Suppressor macrophage treated with lipopolysaccharide for 4 hours (primary cell): ENCODE results near the gene UFSP1.
"Not testable (repeated sequence)": the region's sequence is repeated elsewhere in the genome, so short reads cannot be mapped to it uniquely, and the experiment has no call there.

Experiments
- DNase-seq: peaks from one replicate; pipeline ENCODE4 v3.0.0-alpha.2; 2020

The UFSP1 gene

GRCh38 chr7:100879685-100880261 lies 9.7 kb downstream of the UFSP1 start:
- DNase-seq = no peak

- no peak for DNase-seq
Measured at GRCh38 chr7:100878685-100879084, 10.8 kb downstream of the UFSP1 start.

GRCh38 chr7:100878013-100878412 lies 11.5 kb downstream of the UFSP1 start:
- no peak for DNase-seq

GRCh38 chr7:100875356-100875751 lies 14.2 kb downstream of the UFSP1 start:
- peak; percentile 20 for DNase-seq

GRCh38 chr7:100874577-100875355 lies 14.7 kb downstream of the UFSP1 start, which contains the start of gene SRRT:
SRRT (plus strand) TSS chr7:100875103; CDS start chr7:100875591, 488 bp downstream.
- DNase-seq = peak; percentile 100

GRCh38 chr7:100874300-100874576 lies 15.3 kb downstream of the UFSP1 start:
- DNase-seq = no peak

- no peak for DNase-seq
Measured at GRCh38 chr7:100873599-100874299, 15.8 kb downstream of the UFSP1 start.

GRCh38 chr7:100867776-100868485 lies 21.6 kb downstream of the UFSP1 start:
- no peak for DNase-seq

GRCh38 chr7:100867040-100867775 lies 22.3 kb downstream of the UFSP1 start, which contains the start of gene TRIP6:
TRIP6 (plus strand) TSS chr7:100867387; CDS start chr7:100867498, 111 bp downstream.
- peak; percentile 78 for DNase-seq

GRCh38 chr7:100866729-100867039 lies 22.8 kb downstream of the UFSP1 start:
- no peak for DNase-seq

- DNase-seq = no peak
Measured at GRCh38 chr7:100865938-100866728, 23.4 kb downstream of the UFSP1 start.

GRCh38 chr7:100865372-100865911 lies 24.1 kb downstream of the UFSP1 start:
- no peak for DNase-seq

GRCh38 chr7:100864263-100864845 lies 25.2 kb downstream of the UFSP1 start:
- no peak for DNase-seq

- no peak for DNase-seq
Measured at GRCh38 chr7:100863406-100863950, 26.0 kb downstream of the UFSP1 start.

GRCh38 chr7:100861616-100861985 lies 27.9 kb downstream of the UFSP1 start:
- DNase-seq = no peak

- no peak for DNase-seq
Measured at GRCh38 chr7:100860702-100861615, 28.6 kb downstream of the UFSP1 start.

GRCh38 chr7:100859856-100860255 lies 29.7 kb downstream of the UFSP1 start:
- DNase-seq = no peak

GRCh38 chr7:100856871-100857282 lies 32.6 kb downstream of the UFSP1 start:
- DNase-seq = no peak

GRCh38 chr7:100855515-100855914 lies 34.0 kb downstream of the UFSP1 start:
- no peak for DNase-seq

- DNase-seq = not testable (repeated sequence)
Measured at GRCh38 chr7:100854899-100855298, 34.6 kb downstream of the UFSP1 start.
